Endothelial cell of umbilical vein (primary cell): Measurements from ENCODE around the gene GZMM. TPM values are rescaled to one million over a fixed set of nuclear protein-coding genes. Genes with fewer than 3 reads are reported as not detected.

ENCODE experiments used
- BruUV-seq: library from RNA; stranded (reverse); fragments of 400-500 nt; replicated peaks from 2 replicates; lab custom pipeline; 2021; lab: Mats Ljungman, UMichigan
- CTCF ChIA-PET: fragments of 300-600, 350-600 bp; sonication (Branson Sonifier 250); formaldehyde crosslinking; loops from one replicate; lab custom pipeline; 2021; ENCODE audit warnings: antibody characterized with exemption, inconsistent platforms; lab: Charles Lee
- POLR2A ChIA-PET: fragments of 300-600, 350-600 bp; sonication (Branson Sonifier 250); formaldehyde crosslinking; loops from one replicate; lab custom pipeline; 2021; ENCODE audit warnings: antibody characterized with exemption, inconsistent platforms; lab: Charles Lee
- DNase-seq: peaks from one replicate; pipeline ENCODE4 v3.0.0-alpha.2; 2011; ENCODE audit warnings: low read depth, low spot score
- FAIRE-seq: peaks from 2 replicates; lab custom pipeline; 2011; peaks lifted over from hg19 to GRCh38; lab: Jason Lieb, UNC
- H2AFZ ChIP-seq: 2 replicates; pipeline ENCODE4 v1.6.0; 2012; ENCODE audit warnings: low read depth, low read length, control low read depth, inconsistent platforms
- H3K27ac ChIP-seq: 2 replicates; pipeline ENCODE4 v1.5.1; 2011; ENCODE audit warnings: low read depth, mild to moderate bottlenecking, control low read depth, low read length, moderate library complexity; ENCODE audit not compliant: insufficient read depth
- H3K27me3 ChIP-seq, 2 experiments: 2 replicates each; pipeline versions ENCODE4 v1.6.0 to v1.6.1; 2011; ENCODE audit warnings: low read length in 2 of 2, mixed read lengths in 1 of 2; ENCODE audit not compliant: control insufficient read depth in 2 of 2, insufficient read depth in 2 of 2
- H3K36me3 ChIP-seq, 2 experiments: 2 replicates in 1 of 2; 3 replicates in 1 of 2; pipeline ENCODE4 v1.5.1; 2011; ENCODE audit warnings: low read length in 2 of 2, mild to moderate bottlenecking in 1 of 2, moderate library complexity in 1 of 2; ENCODE audit not compliant: control insufficient read depth in 2 of 2, insufficient read depth in 2 of 2; ENCODE audit errors: extremely low read depth in 1 of 2
- H3K4me1 ChIP-seq: 3 replicates; pipeline ENCODE4 v1.5.1; 2011; ENCODE audit warnings: mild to moderate bottlenecking, low read length; ENCODE audit not compliant: control insufficient read depth, insufficient read depth; ENCODE audit errors: extremely low read depth
- H3K4me2 ChIP-seq: 2 replicates; pipeline ENCODE4 v1.6.1; 2011; ENCODE audit warnings: low read length, control low read depth, mixed read lengths; ENCODE audit not compliant: insufficient read depth
- H3K4me3 ChIP-seq, 3 experiments: fragments of 200-600 bp in 1 of 3; sonication (generic), shearing (Covaris generic) in 1 of 3; replicated peaks in 1 of 3; 2 replicates each; pipeline ENCODE4 v1.5.1; 2011 to 2016; ENCODE audit warnings: control low read depth in 3 of 3, low read length in 3 of 3, mild to moderate bottlenecking in 2 of 3, inconsistent platforms in 1 of 3, low read depth in 1 of 3, moderate library complexity in 1 of 3; ENCODE audit not compliant: insufficient read depth in 1 of 3
- H3K79me2 ChIP-seq: 2 replicates; pipeline ENCODE4 v1.6.0; 2012; ENCODE audit warnings: low read length, inconsistent platforms; ENCODE audit not compliant: control insufficient read depth, insufficient read depth
- H3K9ac ChIP-seq: replicated peaks from 2 replicates; pipeline ENCODE3; 2011; ENCODE audit warnings: low read length, control low read depth; ENCODE audit not compliant: insufficient read depth; ENCODE audit errors: extremely low read depth
- H3K9me1 ChIP-seq: replicated peaks from 3 replicates; pipeline ENCODE4 v1.6.0; 2011; ENCODE audit warnings: mild to moderate bottlenecking, low read length; ENCODE audit not compliant: control insufficient read depth, insufficient read depth; ENCODE audit errors: extremely low read depth
- H3K9me3 ChIP-seq: replicated peaks from 2 replicates; pipeline ENCODE4 v1.5.1; 2012; ENCODE audit warnings: low read length, inconsistent platforms; ENCODE audit not compliant: control insufficient read depth, insufficient read depth
- H4K20me1 ChIP-seq: replicated peaks from 2 replicates; pipeline ENCODE3; 2011; ENCODE audit warnings: mild to moderate bottlenecking, low read length; ENCODE audit not compliant: control insufficient read depth, insufficient read depth; ENCODE audit errors: extremely low read depth
- EZH2 ChIP-seq: IDR thresholded peaks from 2 replicates; pipeline ENCODE4 v1.6.1; 2012; ENCODE audit warnings: borderline replicate concordance, low read depth, mild to moderate bottlenecking, moderate library complexity, low read length, inconsistent platforms; ENCODE audit not compliant: severe bottlenecking
- FOS ChIP-seq: IDR thresholded peaks from 2 replicates; pipeline ENCODE4 v1.6.1; 2011; ENCODE audit warnings: mild to moderate bottlenecking, low read length, moderate library complexity, borderline replicate concordance; ENCODE audit not compliant: insufficient read depth
- GATA2 ChIP-seq: IDR thresholded peaks from 2 replicates; pipeline ENCODE4 v1.7.0; 2011; ENCODE audit warnings: low read depth, mild to moderate bottlenecking, moderate library complexity, mixed read lengths, low read length; ENCODE audit not compliant: insufficient read length, insufficient read depth
- JUN ChIP-seq: IDR thresholded peaks from 2 replicates; pipeline ENCODE4 v1.6.1; 2011; ENCODE audit warnings: borderline replicate concordance, low read depth; ENCODE audit not compliant: insufficient read length, insufficient read depth
- MYC ChIP-seq: IDR thresholded peaks from one replicate; pipeline ENCODE4 v1.6.1; 2011; ENCODE audit warnings: mild to moderate bottlenecking, low read depth, low read length
- POLR2A ChIP-seq: IDR thresholded peaks from 2 replicates; pipeline ENCODE4 v1.6.1; 2012; ENCODE audit warnings: low read depth, mild to moderate bottlenecking, control low read depth, low read length
- POLR2AphosphoS5 ChIP-seq: IDR thresholded peaks from 2 replicates; pipeline ENCODE4 v1.6.1; 2012; ENCODE audit warnings: low read depth, mild to moderate bottlenecking, control low read depth, low read length, moderate library complexity; ENCODE audit not compliant: insufficient read depth
- dilution Hi-C: fragments of 300-500 bp; cut with MboI; formaldehyde crosslinking; loops from one replicate; pipeline ENCODE4 v1.15.0; 2019; ENCODE audit warnings: low sequenced_read_pairs; ENCODE audit not compliant: extremely low pct_ligation_motif_present
- intact Hi-C: fragments of 100-400 bp; cut with micrococcal nuclease; formaldehyde crosslinking; loops from one replicate; pipeline ENCODE4 v1.10.0; 2022
- polyA plus RNA-seq, 4 experiments: library from polyadenylated mRNA; depleted of rRNA in 3 of 4; stranded (reverse) in 3 of 4; unstranded in 1 of 4; fragments of >200 nt; gene quantifications; 2 replicates each; pipeline versions ENCODE4 v1.2.1 to v1.2.3, GENCODE V29; 2011 to 2012; ENCODE audit warnings: missing spikeins in 1 of 4
- total RNA-seq: library from RNA; stranded (reverse); gene quantifications from 2 replicates; pipeline ENCODE4 v1.2.3, GENCODE V29; 2021
- TF ChIP-seq, protein P1 (sequence below), 2 donors: IDR thresholded peaks; 1 replicate in 1 of 2; 2 replicates in 1 of 2; pipeline ENCODE4 v1.5.1; 2011; ENCODE audit warnings: low read length in 2 of 2, mild to moderate bottlenecking in 2 of 2, moderate library complexity in 2 of 2, control low read depth in 1 of 2, inconsistent platforms in 1 of 2, low read depth in 1 of 2; ENCODE audit not compliant: insufficient read depth in 1 of 2; ENCODE audit errors: extremely low read depth in 1 of 2
- TF ChIP-seq, protein P2 (sequence below): IDR thresholded peaks from 2 replicates; pipeline ENCODE4 v1.6.1; 2011; ENCODE audit not compliant: insufficient read depth, insufficient read length

GZMM gene
- total and polyA plus RNA-seq, 2 donors (not counting 3 experiments of a cell fraction or from before 2014, with no cell fraction given), result not detected

DNA sequence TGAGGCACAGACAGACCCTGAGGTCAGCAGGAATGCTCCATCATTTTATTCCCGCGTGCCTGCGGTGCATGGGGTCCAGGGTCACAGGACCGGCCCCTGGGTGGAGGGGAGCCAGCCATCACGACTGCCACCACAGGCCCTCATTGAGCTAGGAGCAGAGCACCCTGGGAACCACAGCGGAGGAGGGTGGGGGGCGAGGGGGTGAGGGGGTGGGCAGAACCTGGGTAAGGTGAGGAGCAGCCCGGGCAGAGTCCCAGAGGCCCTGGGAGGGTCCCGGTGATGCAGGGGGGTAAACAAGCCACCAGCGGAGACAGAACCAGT, 48.8 kb upstream of the GZMM start:
- H3K4me2 ChIP-seq, result no peak overlapping the region
- H3K27ac ChIP-seq, result no peak overlapping the region
- ChIA-PET POLR2A (no interaction called here), CTCF (interaction anchor here (0.7 to 2.7 kb wide), 8 partner anchors 10 to 121 kb away, joined by 3 to 28 read pairs (median 4); no protein-coding TSS in a partner anchor)
- no peak overlapping the region for H3K4me3 ChIP-seq
- no peak overlapping the region for H3K9ac ChIP-seq
- DNase-seq, result no peak
- H2AFZ ChIP-seq, result no peak overlapping the region
- H3K27me3 ChIP-seq, result peaks cover 9 to 12% of the 10 kb centered on the region in 2 experiments
- H3K4me1 ChIP-seq, result no peaks in the 10 kb centered on the region
- dilution Hi-C loops (no loop called here), intact Hi-C loops (no loop called here)
- no peaks in the 10 kb centered on the region for H3K79me2 ChIP-seq
- H3K9me3 ChIP-seq, result no peaks in the 10 kb centered on the region
- no peaks in the 10 kb centered on the region for H4K20me1 ChIP-seq
- no peaks in the 10 kb centered on the region for H3K36me3 ChIP-seq
- FAIRE-seq, result no peak
- no TSS peak for BruUV-seq
- no peak for TF ChIP-seq EZH2
- no peak for TF ChIP-seq JUN
- no peak for TF ChIP-seq POLR2AphosphoS5
- TF ChIP-seq POLR2A, result no peak
- no peak for TF ChIP-seq MYC
- TF ChIP-seq FOS, result no peak
- TF ChIP-seq, protein P1, sequence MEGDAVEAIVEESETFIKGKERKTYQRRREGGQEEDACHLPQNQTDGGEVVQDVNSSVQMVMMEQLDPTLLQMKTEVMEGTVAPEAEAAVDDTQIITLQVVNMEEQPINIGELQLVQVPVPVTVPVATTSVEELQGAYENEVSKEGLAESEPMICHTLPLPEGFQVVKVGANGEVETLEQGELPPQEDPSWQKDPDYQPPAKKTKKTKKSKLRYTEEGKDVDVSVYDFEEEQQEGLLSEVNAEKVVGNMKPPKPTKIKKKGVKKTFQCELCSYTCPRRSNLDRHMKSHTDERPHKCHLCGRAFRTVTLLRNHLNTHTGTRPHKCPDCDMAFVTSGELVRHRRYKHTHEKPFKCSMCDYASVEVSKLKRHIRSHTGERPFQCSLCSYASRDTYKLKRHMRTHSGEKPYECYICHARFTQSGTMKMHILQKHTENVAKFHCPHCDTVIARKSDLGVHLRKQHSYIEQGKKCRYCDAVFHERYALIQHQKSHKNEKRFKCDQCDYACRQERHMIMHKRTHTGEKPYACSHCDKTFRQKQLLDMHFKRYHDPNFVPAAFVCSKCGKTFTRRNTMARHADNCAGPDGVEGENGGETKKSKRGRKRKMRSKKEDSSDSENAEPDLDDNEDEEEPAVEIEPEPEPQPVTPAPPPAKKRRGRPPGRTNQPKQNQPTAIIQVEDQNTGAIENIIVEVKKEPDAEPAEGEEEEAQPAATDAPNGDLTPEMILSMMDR (IDR thresholded peaks at IDR 0.05; ENCODE audit: extremely low read depth in 1 of 2, insufficient read depth in 1 of 2, low read depth in 1 of 2, low read length in 2 of 2), result no peak
- no peak for TF ChIP-seq GATA2
- TF ChIP-seq, protein P2, sequence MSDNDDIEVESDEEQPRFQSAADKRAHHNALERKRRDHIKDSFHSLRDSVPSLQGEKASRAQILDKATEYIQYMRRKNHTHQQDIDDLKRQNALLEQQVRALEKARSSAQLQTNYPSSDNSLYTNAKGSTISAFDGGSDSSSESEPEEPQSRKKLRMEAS, result no peak
- H3K9me1 ChIP-seq, result no peaks in the 10 kb centered on the region
